GM18519 (cell line): ENCODE data around the gene CC2D1B.

Experiments used
- ATAC-seq: cut with Tn5 transposase; IDR thresholded peaks from one replicate; pipeline ENCODE4 v1.9.1; 2021; ENCODE audit warnings: mild to moderate bottlenecking, moderate library complexity; ENCODE audit not compliant: unreplicated experiment, low FRiP score

CC2D1B gene

GRCh38 chr1:52321061-52321460 lies 44.9 kb downstream of the CC2D1B start:
- no peak for ATAC-seq

GRCh38 chr1:52306227-52307006 lies 59.6 kb downstream of the CC2D1B start:
- no peak for ATAC-seq

- ATAC-seq = no peak
Measured at GRCh38 chr1:52305417-52306226, 60.4 kb downstream of the CC2D1B start.
